GM18873 (cell line): ENCODE results near the gene LRFN4.

Source experiments
- ATAC-seq: cut with Tn5 transposase; IDR thresholded peaks from one replicate; pipeline ENCODE4 v1.9.1; 2021; ENCODE audit warnings: mild to moderate bottlenecking, moderate library complexity, moderate number of reproducible peaks; ENCODE audit not compliant: unreplicated experiment, low FRiP score

Gene LRFN4

GRCh38 chr11:66885950-66886440 is 29.1 kb downstream of the LRFN4 start:
- ATAC-seq = no peak

GRCh38 chr11:66886671-66887221 is 29.9 kb downstream of the LRFN4 start:
- ATAC-seq = no peak

GRCh38 chr11:66887526-66887925 is 30.7 kb downstream of the LRFN4 start:
- ATAC-seq = no peak

GRCh38 chr11:66888282-66888681 is 31.4 kb downstream of the LRFN4 start:
- no peak for ATAC-seq

- ATAC-seq = no peak
Measured at GRCh38 chr11:66889960-66890359, 33.1 kb downstream of the LRFN4 start.

GRCh38 chr11:66891851-66892660 is 35.2 kb downstream of the LRFN4 start:
- ATAC-seq = peak; percentile 87

- no peak for ATAC-seq
Measured at GRCh38 chr11:66892911-66893310, 36.0 kb downstream of the LRFN4 start.

- no peak for ATAC-seq
Measured at GRCh38 chr11:66894141-66894540, 37.3 kb downstream of the LRFN4 start.

GRCh38 chr11:66901964-66902390 is 45.1 kb downstream of the LRFN4 start:
- ATAC-seq = no peak

GRCh38 chr11:66902486-66903177 is 45.8 kb downstream of the LRFN4 start:
- no peak for ATAC-seq

- no peak for ATAC-seq
Measured at GRCh38 chr11:66904055-66904454, 47.2 kb downstream of the LRFN4 start.

- ATAC-seq = no peak
Measured at GRCh38 chr11:66904561-66904960, 47.7 kb downstream of the LRFN4 start.

GRCh38 chr11:66904981-66905521 is 48.2 kb downstream of the LRFN4 start:
- no peak for ATAC-seq

GRCh38 chr11:66905631-66906030 is 48.8 kb downstream of the LRFN4 start:
- ATAC-seq = no peak

- ATAC-seq = no peak
Measured at GRCh38 chr11:66906061-66906733, 49.3 kb downstream of the LRFN4 start.

GRCh38 chr11:66907751-66908630 is 51.1 kb downstream of the LRFN4 start:
- ATAC-seq = no peak

- no peak for ATAC-seq
Measured at GRCh38 chr11:66909181-66909580, 52.3 kb downstream of the LRFN4 start.

- no peak for ATAC-seq
Measured at GRCh38 chr11:66910016-66910415, 53.2 kb downstream of the LRFN4 start.
